ENCODE results near the gene ACAT2.
A peak's percentile ranks its signal among the peaks of the same experiment; 100 is the strongest.
"Not testable (repeated sequence)": the region's sequence is repeated elsewhere in the genome, so short reads cannot be mapped to it uniquely, and the experiment has no call there.

Gene ACAT2

GRCh38 chr6:159813781-159814180 lies 51.9 kb downstream of the ACAT2 start:
- no peak for DNase-seq

DNA sequence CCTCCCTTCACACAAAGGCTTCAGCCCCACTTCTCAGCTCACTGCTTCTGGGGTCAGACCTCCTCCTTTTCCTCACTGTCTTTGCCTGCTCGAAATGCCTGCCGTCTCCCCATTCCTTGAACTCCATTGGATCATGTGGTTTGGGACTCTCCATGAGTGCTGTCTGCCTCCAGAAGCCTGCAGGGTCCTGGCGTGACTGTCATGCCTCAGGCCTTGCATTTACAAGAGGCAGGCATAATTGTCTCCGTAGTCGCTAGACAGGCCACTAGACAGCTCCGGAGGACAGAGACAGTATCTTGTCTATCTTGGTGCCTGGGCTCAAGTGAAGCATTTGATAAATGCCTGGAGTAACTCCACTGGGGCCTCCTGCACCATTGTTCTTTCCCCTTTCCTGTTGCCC lies 53.6 kb downstream of the ACAT2 start:
- no peak for DNase-seq

DNA sequence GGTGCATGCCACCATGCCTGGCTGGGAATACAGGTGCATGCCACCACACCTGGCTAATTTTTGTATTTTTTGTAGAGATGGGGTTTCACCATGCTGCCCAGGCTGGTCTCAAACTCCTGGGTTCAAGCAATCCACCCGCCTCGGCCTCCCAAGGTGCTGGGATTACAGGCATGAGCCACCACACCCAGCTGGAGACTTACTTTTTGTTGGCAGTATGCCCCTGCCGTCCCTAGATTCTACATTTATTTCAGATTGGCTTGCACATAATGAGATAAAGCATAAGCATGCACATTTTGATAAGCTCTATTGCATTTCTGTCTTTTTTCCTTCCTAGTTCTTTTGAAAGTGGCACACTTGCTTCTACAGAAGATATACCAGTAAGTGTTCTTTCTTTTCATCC lies 54.9 kb downstream of the ACAT2 start:
- not testable (repeated sequence) for DNase-seq

GRCh38 chr6:159817951-159818739 lies 56.3 kb downstream of the ACAT2 start:
- DNase-seq = no peak

DNA sequence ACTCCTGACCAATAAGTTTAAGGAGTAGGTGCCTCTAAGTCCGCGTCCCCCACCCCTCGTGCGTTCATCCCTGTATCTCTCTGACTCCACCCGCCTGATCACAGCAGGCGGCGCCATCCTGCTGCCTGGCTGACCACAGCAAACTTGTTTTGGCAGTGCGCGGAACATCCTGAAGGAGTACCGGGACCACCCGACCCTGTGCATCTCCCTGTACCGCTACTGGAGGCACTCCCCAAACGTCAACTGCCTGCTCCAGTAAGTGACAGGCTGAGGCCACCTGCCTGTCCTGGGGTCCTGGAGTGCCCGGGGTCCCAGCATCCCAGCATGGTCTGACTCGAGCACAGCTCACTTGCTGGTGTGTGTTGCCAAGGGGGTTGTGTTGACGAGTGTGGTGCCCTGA lies 57.3 kb downstream of the ACAT2 start:
- DNase-seq = no peak

GRCh38 chr6:159819932-159820640 lies 58.2 kb downstream of the ACAT2 start:
- DNase-seq = no peak

- no peak for DNase-seq
Observed at GRCh38 chr6:159821122-159821521, 59.3 kb downstream of the ACAT2 start.

DNA sequence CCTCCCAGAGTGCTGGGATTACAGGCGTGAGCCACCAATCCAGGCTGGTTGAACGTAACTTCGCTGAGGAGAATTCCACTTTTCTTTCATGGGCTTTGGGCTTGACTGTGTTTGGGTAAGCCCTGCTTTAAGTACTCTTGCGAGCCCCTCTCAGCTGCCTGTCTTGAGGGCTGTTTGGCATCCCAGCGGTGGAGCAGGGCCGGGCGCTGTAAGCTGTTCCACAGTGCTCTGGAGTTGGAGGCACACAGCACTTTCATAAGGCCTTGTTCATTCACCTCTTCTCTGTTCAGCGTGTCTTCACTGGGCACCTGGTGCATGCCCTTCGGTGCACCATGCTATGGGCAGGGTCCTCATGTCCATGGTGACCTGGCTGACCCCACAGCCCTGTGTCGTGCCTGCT lies 59.9 kb downstream of the ACAT2 start:
- no peak for DNase-seq

GRCh38 chr6:159823953-159824352 lies 62.1 kb downstream of the ACAT2 start:
- DNase-seq = no peak

DNA sequence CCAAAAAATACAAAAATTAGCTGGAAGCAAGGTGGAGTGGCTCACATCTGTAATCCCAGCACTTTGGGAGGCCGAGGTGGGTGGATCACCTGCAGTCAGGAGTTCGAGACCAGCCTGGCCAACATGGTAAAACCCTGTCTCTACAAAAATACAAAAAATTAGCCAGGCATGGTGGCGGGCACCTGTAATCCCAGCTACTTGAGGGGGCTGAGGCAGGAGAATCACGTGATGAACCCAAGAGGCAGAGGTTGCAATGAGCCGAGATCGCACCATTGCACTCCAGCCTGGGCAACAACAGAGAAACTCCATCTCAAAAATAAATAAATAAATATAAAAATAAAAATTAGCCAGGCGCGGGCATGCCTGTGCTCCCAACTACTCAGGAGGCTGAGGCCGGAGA lies 62.8 kb downstream of the ACAT2 start:
- not testable (repeated sequence) for DNase-seq

DNA sequence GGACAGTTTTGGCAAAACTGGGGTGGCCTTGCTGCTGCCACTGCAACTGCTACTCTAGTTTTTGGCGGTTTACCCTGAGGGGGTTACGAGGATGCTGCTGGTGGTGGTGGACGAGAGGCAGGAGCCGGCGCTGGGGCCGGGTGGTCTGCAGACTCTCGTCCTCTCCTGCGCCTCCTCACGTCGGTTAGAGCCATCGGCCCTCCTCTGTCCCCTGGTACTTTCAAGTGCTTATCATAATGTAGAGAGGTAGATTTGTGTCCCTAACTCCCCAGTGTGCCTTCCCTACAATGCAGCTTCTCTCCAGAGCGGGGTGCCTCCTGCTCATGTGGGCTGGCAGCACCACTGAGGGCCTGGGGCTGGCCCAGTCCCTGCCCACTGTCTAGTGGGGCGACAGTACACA lies 64.2 kb downstream of the ACAT2 start:
- DNase-seq = no peak

DNA sequence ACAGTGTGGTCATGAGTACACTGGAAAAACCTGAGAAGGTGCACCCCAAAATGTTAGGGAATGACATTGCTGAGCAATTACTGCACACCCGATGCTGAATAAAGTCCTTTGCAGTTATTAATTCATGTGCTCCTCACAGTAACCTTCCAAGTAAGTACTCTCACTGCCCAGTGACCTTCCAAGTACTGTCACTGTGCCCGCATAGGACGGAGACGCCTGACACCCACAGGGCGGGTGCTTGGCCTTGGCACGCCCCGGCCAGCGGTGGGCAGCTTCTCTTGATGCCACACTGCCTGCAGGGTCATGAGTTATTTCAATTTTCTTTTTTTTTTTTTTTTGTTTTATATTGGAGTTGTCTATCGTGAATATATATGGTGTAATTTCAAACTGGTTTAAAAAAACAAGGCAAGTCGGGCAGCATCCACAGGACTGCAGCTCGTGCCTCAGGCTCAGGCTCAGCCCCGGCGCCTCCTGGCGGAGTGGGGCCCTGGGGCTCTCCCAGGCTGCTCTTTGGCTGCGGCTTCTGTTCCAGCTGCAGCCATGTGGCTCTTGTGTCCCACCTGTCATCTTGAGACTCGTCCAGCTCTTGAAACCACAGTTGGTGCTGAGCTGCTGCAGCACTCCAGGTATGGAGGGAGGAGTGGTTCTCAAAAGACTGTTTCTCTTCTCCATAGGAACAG lies 65.3 kb downstream of the ACAT2 start:
- DNase-seq = peak in 1 of 14 donors; percentile 15

DNA sequence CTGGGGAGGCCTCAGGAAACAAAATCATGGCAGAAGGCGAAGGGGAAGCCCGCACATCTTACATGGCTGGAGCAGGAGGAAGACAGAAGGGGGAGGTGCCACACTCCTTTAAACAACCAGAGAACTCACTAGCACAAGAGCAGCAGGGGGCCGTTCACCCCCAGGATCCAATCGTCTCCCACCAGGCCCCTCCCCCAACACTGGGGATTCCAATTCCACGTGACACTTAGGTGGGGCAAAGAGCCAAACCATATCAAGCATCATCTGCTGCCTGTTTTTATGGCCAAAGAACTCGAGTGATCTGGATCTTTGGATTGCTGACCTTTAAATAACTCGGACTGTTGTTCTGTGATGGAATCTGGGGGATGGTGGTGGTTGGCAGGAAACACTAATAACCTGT lies 66.2 kb downstream of the ACAT2 start:
- no peak for DNase-seq

Measured in C1 segment of cervical spinal cord (tissue), 14 donors.